Measurements from ENCODE around the gene FOCAD. TPM values are rescaled to one million over a fixed set of nuclear protein-coding genes. Genes with fewer than 3 reads are reported as not detected.
A peak's percentile ranks its signal among the peaks of the same experiment; 100 is the strongest.

The FOCAD gene
- total RNA-seq, 4 donors from 2014 or later, result 17.6 to 27.2 (median 20.1) TPM

DNA sequence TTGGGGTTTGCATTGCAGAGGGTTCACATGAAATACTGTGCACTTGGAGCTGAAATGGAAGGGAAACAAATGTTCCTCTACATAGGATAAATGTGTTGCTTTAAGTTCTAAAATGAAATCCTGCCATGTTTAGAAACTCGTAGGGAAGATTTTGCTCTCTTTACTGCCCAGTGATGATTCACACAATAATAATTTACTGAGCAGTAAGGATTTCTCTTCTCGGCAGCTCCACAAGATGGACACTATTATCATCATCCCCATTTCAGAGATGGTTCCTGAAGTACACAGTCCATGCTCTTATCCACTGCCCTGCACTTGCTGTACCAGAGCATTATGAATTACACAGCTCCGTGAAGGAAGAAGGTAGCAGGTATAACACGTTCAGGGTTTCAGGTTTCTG is 343.2 kb downstream of the FOCAD start:
- no peaks in the 10 kb centered on the region for H3K27me3 ChIP-seq
- intact Hi-C loops (cut with DNase I), result no loop called here
- TF ChIP-seq EP300 (IDR thresholded peaks at IDR 0.05) (no peak), POLR2AphosphoS5 (IDR thresholded peaks at IDR 0.05) (peak in 1 of 2 donors; percentile 19), POLR2A (IDR thresholded peaks at IDR 0.05; ENCODE audit: low read depth) (no peak), CTCF (IDR thresholded peaks at IDR 0.05) (no peak)
- peaks cover 11 to 56% (median 47%) of the 10 kb centered on the region in 4 donors for H3K4me1 ChIP-seq
- whole genome bisulfite sequencing, result 66% methylated on average over 4 of the region's 4 CpGs
- no peak for DNase-seq (ENCODE audit: extremely low spot score)
- H3K27ac ChIP-seq (replicated peaks in 1 of 4), result peak overlapping the region; percentile 27 to 91 (median 52)
- H3K9me3 ChIP-seq, result no peaks in the 10 kb centered on the region
- H3K36me3 ChIP-seq, result peaks cover 0 to 3% (median 0%) of the 10 kb centered on the region in 4 donors
- no peak overlapping the region for H3K4me3 ChIP-seq

DNA sequence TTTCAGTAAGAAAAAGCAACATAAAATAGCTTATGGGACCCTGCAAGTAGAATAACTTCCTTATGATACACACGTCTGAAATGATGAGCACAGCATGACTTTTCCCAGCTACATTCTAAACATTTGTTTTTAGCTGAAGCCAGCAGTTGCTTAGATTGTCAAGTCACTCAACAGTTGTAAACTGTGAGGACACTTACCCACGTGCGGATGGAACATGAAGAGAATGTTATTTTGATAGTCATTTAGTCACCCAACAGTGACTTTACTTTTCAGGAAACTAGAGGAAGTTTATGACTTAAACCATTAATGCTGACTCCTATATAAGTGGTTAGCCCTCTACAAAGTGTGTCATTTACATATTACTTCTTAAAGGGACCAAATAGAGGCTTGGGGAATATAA is 344.4 kb downstream of the FOCAD start:
- H3K27me3 ChIP-seq, result no peaks in the 10 kb centered on the region
- WGBS, result 36% methylated on average over 3 of the region's 3 CpGs
- H3K4me3 ChIP-seq, result no peak overlapping the region
- no peak for DNase-seq (ENCODE audit: extremely low spot score)
- TF ChIP-seq POLR2AphosphoS5 (IDR thresholded peaks at IDR 0.05) (no peak), POLR2A (IDR thresholded peaks at IDR 0.05; ENCODE audit: low read depth) (no peak), EP300 (IDR thresholded peaks at IDR 0.05) (no peak), CTCF (IDR thresholded peaks at IDR 0.05) (no peak)
- H3K4me1 ChIP-seq, result peaks cover 11 to 56% (median 47%) of the 10 kb centered on the region in 4 donors
- intact Hi-C loops (cut with DNase I), result no loop called here
- H3K9me3 ChIP-seq, result no peaks in the 10 kb centered on the region
- H3K36me3 ChIP-seq, result peaks cover 0 to 3% (median 0%) of the 10 kb centered on the region in 4 donors
- peak overlapping the region; percentile 29 to 91 (median 46) for H3K27ac ChIP-seq (replicated peaks in 1 of 4)

- Histone ChIP-seq H3K4me3 (no peak overlapping the region), H3K27me3 (no peaks in the 10 kb centered on the region), H3K27ac (replicated peaks in 1 of 4) (peak overlapping the region; percentile 88 to 92 (median 91)), H3K9me3 (no peaks in the 10 kb centered on the region), H3K4me1 (peaks cover 11 to 56% (median 47%) of the 10 kb centered on the region in 4 donors), H3K36me3 (peaks cover 0 to 3% (median 0%) of the 10 kb centered on the region in 4 donors)
- no peak for DNase-seq (ENCODE audit: extremely low spot score)
- 71% methylated on average over 8 of the region's 8 CpGs for WGBS
- TF ChIP-seq CTCF (IDR thresholded peaks at IDR 0.05), result no peak
- TF ChIP-seq POLR2AphosphoS5 (IDR thresholded peaks at IDR 0.05), result no peak
- no peak for TF ChIP-seq POLR2A (IDR thresholded peaks at IDR 0.05; ENCODE audit: low read depth)
- TF ChIP-seq EP300 (IDR thresholded peaks at IDR 0.05), result no peak
- intact Hi-C loops (cut with DNase I), result no loop called here
Measured at GRCh38 chr9:21029661-21030060, 345.6 kb downstream of the FOCAD start.

- H3K4me1 ChIP-seq, result peaks cover 11 to 56% (median 47%) of the 10 kb centered on the region in 4 donors
- no peak for DNase-seq (ENCODE audit: extremely low spot score)
- intact Hi-C loops (cut with DNase I), result no loop called here
- peaks cover 0 to 3% (median 0%) of the 10 kb centered on the region in 4 donors for H3K36me3 ChIP-seq
- no peak for TF ChIP-seq CTCF (IDR thresholded peaks at IDR 0.05)
- TF ChIP-seq POLR2AphosphoS5 (IDR thresholded peaks at IDR 0.05), result peak in 1 of 2 donors; percentile 41
- no peak for TF ChIP-seq EP300 (IDR thresholded peaks at IDR 0.05)
- H3K27ac ChIP-seq (replicated peaks in 1 of 4), result peak overlapping the region; percentile 88 to 92 (median 91)
- no peaks in the 10 kb centered on the region for H3K27me3 ChIP-seq
- WGBS, result 67% methylated on average over 5 of the region's 5 CpGs
- peak overlapping the region; percentile 73 to 78 (median 74) for H3K4me3 ChIP-seq
- H3K9me3 ChIP-seq, result no peaks in the 10 kb centered on the region
Measured at GRCh38 chr9:21030389-21031035, 346.5 kb downstream of the FOCAD start.

Measured in esophagus muscularis mucosa (tissue), 4 donors.